Measurements from ENCODE around the gene MADCAM1.

Gene MADCAM1

DNA sequence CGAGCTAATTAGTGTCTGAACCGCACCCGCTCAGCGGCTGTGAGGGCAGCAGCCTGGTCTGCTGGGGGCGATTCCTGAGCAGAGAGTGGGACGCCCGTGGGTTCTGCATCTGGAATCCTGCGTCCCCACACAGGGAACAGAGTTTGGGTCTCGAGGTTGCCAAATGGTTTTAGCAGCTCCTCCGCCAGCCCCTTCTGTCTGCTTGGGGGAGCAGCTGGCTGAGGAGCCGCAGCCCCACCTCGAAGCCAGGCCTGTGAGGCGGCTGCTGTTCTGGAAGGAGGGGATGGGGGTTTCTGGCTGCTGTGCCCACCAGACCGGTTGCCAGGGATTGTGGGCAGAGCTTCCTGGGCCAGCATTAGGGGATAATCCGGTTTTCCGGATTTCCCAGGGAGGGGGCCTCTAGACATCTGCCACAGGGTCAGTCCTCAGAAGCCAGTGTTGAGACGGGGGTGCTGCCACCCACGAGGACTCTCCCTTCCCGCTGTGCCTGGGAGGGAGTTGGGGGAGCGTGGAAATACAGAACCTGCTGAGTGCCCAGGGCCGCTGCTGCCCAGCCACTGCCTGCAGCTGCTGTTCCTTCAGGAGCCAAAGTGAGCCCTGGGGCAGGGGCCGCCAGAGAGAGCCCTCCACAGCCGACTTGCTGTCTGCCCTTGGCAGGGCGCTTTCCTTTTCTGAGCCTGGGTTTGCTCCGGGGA is 37.2 kb downstream of the MADCAM1 start:
- DNase-seq, result no peak

DNA sequence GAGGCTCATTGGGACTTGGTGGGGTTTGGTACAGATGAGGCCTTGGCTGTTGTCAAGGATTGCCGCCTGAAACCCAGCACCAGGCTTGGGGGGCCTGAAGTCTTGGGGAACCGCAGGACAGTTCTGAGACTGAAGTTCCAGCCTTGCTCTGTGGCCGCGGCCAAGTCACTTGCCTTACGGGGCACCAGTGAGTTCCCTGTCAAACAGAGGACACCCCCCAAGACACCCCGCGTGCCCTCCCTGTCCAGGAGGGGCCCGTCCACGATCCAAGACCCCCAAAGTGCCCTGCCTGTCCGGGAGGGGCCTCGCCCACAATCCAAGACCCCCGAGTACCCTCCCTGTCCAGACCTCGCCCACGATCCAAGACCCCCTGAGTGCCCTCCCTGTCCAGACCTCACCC is 37.8 kb downstream of the MADCAM1 start:
- no peak for DNase-seq

DNA sequence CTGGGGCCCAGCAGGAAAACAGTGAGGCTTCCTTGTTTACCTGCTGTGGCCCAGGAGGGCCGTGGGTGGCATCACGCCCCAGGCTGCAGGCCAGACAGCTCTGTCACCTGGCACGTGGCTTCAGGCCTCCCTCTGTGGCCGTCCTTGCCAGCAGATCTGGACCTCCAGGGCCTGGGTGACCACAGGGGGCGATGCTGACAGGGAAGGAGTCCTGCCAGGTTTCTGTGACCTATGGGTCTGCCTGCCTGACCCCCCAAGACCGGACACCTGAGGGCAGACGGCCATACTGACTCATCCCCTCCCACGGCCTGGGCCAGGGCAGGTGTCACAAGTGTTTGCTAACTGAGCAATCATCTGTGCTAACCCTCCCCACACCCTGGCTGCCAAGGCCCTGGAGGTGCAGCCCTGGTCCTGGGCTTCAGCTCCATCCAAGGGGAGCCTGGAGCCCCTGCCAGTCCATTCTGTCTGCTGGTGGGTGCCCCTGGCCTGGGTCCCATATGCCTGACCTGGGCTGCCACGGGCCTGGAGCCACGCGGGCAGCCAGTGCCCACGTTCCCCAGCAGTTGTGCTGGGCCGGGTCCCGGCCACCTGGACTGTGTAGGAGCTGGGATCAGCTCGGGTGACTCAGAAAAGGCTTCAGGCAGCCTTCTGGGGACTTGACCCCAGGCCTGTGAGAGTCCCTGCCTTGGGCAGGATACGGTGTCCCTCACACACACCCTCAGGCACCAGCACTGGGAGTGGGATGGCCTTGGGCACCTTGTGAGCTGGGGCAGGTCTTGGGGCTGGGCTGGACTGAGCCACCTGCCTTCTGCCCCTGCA is 38.9 kb downstream of the MADCAM1 start:
- no peak for DNase-seq

DNA sequence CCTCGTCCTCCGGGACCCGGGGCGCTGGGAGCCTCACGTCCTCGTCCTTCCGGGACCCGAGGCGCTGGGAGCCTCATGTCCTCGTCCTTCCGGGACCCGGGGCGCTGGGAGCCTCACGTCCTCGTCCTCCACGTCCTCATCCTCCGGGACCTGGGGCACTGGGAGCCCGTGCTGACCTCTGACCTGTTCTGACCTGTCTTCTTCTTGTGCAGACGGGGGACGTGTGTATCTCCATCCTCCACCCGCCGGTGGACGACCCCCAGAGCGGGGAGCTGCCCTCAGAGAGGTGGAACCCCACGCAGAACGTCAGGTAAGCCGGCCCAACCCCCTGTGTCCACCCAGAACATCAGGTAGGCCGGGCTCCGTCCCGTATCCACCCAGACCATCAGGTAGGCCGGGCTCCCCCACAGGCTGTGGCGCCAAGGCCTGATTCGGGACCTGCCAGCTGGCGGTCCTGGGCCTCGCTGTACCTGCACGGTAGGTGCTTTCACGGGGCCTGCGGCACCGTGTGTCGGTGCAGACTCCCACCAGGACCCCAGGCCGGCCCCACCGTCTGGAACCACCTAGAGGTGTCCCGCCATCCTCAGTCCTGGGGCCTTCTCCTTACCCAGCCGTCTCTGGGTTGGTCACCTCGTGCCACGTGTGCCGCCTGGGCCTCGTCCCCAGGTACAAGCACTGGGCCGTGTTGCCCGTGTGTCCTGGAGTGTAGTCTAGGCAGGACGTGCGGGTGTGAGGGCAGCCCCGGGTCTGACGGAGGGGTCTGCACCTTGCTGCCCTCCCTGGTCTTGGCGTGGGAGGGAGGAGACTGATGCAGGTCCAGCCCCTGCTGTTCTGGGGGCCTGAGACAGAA is 40.0 kb downstream of the MADCAM1 start:
- no peak for DNase-seq

DNA sequence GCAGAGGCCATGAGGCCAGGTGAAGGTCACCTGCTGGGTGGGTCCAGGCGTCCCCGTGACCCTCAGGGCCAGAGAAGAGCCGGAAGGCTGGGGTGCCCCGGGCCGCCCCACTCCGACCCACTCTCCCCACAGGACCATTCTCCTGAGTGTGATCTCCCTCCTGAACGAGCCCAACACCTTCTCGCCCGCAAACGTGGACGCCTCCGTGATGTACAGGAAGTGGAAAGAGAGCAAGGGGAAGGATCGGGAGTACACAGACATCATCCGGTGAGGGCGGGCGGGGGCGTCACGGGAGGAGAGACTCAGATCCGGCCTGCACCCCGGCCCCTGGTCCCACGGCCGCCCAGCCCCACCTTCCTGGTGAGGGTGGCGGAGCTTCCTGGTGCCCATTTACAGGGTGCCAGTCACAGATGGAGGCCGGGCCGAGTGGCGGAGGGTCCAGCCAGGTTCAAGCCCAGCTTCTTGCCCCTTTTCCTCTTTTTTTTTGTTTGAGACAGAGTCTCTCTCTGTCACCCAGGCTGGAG is 40.7 kb downstream of the MADCAM1 start:
- no peak for DNase-seq

DNA sequence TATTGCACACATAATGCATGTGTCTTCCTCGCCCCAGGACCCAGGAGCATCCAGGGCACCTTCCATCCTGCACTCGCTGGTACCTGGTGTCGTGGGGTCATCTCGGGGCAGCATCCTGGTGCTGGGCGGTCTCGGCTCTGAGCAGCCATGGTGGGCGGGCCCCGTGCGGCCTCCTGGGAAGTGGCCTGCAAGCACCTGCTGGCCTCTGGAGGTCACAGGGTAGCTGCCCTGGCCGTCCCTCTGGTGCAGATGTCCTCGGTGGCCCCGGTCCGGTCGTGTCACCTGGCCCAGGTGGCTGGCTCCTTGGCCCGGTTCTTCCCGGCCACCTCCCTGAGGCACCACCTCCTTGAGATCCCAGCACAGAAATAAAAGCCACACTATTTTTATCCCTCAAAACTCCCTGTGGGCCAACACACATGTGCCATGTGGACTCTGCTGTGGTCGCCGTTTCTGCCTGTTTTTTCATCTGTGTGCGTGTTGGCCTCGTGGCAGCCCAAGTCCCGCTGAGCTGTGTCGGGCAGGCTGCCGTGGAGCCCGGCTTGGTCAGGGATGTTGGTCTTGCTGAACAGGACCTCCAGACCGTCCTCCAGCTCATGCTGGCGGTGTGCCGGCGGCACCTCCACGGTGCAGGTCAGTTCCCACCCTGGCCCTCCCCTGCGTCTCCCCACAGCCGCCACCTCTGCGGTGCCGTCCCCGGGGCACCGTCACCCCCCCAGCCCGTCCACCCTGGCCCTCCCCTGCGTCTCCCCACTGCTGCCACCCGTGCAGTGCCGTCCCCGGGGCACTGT is 42.5 kb downstream of the MADCAM1 start:
- DNase-seq, result no peak

DNA sequence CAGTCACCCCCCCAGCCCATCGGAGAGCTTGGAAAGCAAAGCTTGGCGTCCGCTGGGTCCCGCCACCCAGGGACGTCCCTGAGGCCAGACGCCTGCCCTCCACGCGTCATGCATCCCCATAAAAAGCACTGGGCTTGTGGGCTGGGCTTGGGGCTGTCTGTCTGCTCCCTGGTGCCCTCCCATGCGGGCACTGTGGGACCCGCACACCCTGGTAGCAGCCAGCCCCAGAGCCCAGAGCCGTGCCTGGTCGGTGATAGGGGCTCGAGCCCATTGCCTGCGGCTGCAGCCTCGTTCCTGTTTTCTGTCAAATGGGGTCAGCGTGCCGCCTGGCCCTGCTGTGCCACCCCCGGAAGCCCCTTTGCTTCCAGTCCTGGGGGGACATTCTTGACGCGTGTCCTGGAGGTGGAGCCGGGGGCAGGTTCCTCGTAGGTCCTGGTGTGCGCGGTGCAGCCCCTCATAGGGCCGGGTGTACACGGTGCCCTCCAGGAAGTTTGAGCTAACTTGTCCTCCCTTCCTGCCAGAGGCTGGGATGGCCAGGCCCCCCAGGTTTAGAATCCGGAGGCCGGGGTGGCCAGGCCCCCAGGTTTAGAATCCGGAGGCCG is 43.2 kb downstream of the MADCAM1 start:
- no peak for DNase-seq

DNA sequence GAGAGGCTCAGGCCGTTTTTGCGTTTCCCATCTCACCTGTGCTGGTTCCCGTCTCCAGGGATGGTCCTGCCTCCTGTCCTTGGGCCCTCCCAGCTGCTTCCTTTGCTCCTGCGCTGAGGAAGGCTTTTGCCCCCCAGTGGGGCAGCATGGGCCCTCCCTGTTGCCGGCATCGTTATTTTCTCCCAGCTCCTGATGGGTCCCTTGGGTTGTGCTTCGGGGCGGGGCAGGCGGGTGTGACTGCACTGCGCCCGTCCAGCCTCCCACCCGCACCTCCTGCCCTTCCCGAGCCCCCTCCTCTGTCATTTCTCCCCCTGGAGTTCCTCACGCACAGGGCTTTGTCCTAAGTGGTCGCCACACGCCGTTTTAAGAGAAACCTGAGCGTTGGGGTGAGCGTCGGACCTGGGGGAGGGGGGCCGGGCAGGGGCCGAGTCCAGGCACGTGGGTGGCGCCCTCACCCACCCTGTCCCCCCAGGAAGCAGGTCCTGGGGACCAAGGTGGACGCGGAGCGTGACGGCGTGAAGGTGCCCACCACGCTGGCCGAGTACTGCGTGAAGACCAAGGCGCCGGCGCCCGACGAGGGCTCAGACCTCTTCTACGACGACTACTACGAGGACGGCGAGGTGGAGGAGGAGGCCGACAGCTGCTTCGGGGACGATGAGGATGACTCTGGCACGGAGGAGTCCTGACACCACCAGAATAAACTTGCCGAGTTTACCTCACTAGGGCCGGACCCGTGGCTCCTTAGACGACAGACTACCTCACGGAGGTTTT is 44.8 kb downstream of the MADCAM1 start:
- DNase-seq, result no peak

DNA sequence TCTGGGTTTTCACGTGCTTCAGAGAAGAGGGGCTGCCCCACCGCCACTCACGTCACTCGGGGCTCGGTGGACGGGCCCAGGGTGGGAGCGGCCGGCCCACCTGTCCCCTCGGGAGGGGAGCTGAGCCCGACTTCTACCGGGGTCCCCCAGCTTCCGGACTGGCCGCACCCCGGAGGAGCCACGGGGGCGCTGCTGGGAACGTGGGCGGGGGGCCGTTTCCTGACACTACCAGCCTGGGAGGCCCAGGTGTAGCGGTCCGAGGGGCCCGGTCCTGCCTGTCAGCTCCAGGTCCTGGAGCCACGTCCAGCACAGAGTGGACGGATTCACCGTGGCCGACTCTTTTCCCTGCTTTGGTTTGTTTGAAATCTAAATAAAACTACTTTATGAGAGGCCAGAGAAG is 45.4 kb downstream of the MADCAM1 start:
- no peak for DNase-seq

DNA sequence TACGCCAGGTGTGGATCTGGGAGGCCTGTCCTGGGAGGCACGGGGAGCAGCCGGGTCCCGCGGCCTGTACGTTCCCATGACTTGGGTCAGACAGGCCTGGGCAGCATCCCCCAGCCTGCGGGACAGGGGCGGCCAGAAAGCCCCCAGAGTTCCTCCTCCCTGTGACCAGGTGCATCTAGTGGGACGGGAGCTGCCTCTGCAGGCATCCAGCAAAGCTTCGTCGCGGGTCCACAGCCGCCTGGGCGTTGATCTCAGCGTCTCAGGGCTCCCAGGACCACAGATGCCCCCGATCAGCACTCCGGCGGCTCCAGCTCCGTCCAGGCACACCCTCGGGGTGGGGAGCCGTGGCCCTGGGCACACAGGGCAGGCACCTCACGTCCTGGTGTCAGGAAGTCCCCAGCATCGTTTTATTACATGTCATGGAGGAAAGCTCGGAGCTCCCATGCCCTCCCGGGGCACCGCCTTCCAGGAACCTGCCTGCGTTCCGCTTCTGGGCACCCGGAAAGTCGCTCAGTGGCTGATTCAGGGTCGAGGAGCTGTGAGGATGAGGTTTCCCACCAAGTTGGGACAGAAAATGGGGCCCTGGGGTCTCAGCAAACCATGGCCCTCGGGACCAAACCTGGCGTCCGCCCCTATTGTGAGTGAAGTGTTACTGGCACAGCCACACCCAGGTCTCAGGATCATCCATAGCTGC is 46.0 kb downstream of the MADCAM1 start:
- no peak for DNase-seq

DNA sequence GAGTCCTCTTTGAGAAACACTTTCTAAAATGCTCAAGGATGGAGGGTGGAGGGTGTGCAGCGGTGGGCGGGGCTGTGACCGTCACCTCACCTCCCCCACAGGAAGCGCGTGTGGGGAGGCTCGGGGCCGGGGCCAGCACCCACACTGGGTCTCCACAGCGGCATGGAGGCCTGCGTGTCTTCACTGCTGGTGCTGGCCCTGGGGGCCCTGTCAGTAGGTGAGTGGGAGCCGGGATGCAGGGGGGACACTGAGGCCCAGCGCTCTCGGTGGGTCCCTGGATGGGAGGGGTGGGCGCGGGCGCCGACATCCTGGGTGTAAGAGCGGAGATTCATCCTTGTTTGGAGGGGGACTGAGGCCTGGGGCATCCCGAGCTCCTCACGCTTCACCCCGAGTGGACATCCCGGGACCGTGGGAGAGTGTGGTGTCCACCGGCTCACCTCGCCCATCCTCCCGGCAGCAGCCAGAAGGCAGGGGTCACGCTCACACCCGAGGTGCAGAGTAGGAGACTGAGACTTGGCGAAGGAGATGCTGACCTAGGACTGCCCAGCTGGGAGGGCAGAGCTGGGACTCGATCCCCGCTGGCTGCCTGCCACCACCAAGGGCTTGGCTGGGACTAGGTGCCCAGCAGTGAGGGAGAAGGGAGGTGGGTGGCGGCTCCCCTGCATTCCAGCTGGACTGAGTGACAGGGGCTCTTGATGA is 47.8 kb downstream of the MADCAM1 start, which contains the start of gene GZMM:
GZMM (plus strand) TSS at position 144 of the 699 bp plus-strand sequence; CDS start at position 163, 19 bp downstream.
- DNase-seq, result peak; percentile 69 to 75

DNA sequence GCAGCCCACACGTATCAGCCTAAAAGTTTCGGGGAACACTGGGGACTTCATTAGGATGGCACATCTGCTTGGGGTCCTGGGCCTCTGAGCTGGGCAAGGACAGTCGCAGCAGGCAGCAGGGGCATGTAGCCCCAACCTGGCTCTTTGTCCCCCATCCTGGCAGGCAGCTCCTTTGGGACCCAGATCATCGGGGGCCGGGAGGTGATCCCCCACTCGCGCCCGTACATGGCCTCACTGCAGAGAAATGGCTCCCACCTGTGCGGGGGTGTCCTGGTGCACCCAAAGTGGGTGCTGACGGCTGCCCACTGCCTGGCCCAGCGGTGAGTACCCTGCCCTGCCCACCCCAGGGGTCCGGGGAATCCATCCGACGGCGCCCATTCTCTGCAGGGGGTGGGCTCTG is 50.8 kb downstream of the MADCAM1 start:
- DNase-seq, result no peak

DNA sequence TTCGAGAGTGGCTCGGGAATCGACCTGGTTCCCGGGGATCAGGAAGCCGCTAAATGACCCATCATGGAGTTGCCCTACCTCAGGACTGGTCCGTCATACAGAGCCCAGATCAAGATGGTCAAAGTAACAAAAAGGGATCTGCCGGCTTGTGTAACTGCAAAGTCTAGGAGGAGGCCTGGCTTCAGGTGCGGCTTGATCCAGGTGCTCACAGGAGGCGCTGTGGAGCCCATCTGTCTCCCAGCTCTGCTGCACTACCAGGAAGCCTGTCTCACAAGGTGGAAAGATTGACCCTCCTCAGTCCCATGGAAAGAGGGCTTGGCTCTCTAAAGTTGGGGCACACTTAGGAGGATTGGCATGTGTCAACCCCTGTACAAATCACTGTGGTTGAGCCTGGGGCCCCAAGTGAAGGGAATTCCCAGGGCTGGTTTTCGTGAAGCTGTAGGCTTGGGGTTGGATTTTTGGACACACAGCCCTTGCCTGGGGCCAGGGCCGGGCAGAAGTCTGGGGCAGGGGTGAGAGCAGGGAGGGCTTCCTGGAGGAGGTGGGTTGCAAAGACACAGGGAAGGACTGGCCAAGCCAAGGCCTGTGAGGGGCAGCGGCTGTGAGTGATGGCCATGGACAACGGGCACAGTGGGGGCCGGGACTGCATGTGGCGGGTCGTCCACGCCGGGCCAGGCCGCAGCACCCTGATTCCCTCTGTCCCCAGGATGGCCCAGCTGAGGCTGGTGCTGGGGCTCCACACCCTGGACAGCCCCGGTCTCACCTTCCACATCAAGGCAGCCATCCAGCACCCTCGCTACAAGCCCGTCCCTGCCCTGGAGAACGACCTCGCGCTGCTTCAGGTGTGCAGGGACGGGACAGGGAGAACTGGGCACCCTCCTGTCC is 51.8 kb downstream of the MADCAM1 start:
- DNase-seq, result no peak

DNA sequence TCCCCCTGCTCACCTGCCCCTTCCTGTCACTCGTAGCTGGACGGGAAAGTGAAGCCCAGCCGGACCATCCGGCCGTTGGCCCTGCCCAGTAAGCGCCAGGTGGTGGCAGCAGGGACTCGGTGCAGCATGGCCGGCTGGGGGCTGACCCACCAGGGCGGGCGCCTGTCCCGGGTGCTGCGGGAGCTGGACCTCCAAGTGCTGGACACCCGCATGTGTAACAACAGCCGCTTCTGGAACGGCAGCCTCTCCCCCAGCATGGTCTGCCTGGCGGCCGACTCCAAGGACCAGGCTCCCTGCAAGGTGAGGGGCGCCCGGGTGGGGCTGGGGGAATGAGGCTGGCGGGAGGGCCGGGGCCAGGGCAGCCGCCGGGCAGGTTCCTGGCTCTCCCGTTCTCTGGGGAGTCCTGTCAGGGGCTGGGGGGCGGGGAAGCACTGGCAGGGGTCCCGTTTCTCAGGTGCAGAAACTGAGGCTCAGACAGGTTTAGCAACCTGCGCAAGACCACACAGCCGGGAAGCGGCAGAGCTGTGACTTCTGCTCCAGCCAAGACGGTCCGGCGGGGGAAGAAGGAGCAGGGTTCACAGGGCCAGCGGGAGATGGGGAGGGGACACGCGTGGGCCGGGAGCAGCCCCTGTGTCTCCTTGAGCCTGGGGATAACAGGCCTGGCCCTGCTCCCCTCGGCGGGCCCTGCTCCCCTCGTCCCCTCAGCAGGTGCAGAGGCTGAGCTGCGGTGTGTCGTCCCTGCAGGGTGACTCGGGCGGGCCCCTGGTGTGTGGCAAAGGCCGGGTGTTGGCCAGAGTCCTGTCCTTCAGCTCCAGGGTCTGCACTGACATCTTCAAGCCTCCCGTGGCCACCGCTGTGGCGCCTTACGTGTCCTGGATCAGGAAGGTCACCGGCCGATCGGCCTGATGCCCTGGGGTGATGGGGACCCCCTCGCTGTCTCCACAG is 52.9 kb downstream of the MADCAM1 start:
- DNase-seq, result no peak

DNA sequence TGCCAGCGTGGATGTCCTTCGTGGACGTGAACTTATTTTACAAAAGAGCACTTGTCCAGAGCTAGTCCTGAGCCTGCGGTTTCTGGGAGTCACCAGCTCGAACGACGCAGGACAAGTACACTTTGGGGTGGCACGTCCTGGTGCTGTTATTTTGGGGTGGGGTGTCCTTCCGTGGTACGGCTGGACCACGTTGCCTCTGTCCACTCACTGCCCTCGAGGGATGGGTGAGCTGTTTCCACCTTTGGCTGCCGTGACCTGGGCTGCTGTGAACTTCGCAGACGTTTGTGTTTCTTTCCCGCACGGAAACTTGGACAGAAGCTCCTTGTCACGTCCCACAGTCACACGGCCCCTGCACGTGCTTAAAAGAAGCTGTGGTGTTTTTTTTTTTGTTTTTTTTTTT is 58.5 kb downstream of the MADCAM1 start:
- no peak for DNase-seq
